HG02678 (cell line): ENCODE results near the gene EIPR1.

Experiments
- ATAC-seq: cut with Tn5 transposase; IDR thresholded peaks from one replicate; pipeline ENCODE4 v1.9.1; 2021; ENCODE audit warnings: mild to moderate bottlenecking, moderate library complexity; ENCODE audit not compliant: unreplicated experiment

The EIPR1 gene

DNA sequence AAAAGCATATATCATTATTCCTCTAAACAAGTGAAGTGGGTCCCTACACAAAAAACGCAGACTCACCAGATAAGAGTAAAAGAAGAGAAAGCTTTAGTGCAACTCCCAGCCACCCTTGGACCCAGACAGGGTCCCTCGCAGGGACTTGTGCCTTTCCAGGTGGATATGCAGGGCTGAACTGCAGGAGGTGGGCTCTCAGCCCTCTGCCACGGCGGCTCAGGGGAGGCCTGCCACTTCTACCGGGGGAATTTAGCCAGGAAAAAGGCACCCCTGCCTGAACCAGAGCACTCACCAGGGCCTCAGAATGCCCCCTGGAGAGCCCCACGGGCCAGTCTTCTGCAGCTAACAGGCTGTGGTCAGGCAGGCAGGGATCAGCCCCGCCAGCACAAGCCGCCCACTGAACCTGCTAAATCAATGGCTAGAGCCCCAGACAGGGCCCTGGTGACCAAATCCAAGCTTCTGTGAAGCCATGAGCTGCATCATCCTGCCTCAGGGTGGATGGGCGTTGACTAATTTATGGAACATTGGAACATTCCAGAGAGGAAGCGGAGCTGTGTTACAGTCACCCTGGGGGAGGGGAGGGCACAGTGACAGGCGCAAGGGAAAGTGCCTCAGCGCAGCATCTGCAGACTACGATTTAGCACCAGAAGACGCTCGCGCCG lies 209.3 kb downstream of the EIPR1 start:
- no peak for ATAC-seq

DNA sequence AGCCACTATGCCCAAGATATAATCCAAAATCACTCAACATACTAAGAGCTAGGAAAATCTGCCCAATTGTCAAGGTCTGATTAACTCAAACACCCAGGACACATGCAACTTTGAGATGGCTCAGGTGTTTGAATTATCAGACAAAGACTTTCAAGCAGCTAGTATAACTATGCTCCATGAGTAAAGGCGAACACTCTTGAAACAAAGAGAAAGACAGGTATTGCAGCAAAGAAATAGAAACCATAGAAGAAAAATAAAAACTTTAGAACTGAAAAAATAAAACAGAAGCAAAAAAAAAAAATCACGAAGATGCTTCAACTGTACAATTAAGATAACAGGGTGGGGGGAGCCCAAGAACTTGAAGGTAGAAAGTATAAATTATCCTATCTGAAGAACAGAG lies 214.2 kb downstream of the EIPR1 start:
- ATAC-seq, result no peak

GRCh38 chr2:3162442-3163077 lies 215.1 kb downstream of the EIPR1 start:
- no peak for ATAC-seq

GRCh38 chr2:3160751-3161330 lies 216.8 kb downstream of the EIPR1 start:
- ATAC-seq, result no peak

DNA sequence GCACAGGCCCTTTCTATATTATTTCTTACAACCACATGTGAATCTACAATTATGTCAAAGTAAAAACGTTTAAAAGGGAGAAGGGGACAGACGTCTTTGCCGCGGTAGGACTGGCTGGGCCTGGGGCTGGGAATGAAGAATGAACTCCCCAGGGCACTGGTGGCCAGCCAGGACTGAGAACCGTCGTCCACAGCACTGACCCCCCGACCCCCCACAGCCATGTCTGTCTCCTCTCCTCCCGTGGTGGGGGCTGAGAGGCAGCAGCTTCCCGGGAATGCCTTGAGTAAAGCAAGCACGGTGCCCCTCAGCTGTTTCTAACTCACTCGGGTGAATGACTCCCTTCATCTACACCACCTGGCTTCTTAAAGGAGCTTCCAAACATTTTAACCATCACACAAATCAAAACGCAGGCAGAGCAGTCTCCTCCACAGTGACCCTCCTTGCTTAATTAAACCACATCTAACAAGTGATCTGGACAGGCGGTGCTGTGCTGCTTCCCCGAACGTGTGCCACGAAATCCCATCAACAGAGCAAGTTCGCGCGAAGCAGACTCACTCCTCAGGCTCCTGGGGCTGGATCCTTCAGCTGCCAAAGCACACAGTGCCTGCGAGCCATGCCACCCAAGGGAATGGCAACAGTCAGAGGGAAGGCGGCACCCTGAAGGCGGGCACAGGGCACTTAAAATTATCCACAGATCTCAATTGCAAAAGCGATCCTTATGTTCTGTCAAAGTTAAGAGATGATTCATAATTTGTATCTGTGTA lies 217.7 kb downstream of the EIPR1 start:
- no peak for ATAC-seq

GRCh38 chr2:3154700-3155099 lies 222.9 kb downstream of the EIPR1 start:
- no peak for ATAC-seq

DNA sequence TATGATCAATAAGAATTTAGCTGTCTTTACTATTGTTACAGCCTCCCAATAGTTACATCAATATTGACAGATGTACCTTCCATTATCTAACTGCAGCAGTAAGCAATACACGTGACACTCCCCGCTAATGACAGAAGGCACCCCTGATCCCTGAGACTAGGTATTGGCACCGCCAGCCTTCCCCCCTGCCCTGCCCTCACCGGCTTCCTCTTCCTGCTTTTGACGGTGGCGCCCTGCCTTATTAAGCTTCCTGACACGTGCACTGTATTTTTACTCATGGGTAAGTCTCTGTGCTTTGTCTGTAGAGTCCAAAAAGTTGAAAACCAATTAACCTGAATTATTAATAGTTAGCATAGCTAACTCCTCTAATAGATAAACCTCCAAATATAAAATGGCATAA lies 223.5 kb downstream of the EIPR1 start:
- ATAC-seq, result no peak

GRCh38 chr2:3151153-3151918 lies 226.3 kb downstream of the EIPR1 start:
- peak; percentile 69 for ATAC-seq

- ATAC-seq, result no peak
These were observed 228.0 kb downstream of the EIPR1 start for GRCh38 chr2:3149441-3150217.

DNA sequence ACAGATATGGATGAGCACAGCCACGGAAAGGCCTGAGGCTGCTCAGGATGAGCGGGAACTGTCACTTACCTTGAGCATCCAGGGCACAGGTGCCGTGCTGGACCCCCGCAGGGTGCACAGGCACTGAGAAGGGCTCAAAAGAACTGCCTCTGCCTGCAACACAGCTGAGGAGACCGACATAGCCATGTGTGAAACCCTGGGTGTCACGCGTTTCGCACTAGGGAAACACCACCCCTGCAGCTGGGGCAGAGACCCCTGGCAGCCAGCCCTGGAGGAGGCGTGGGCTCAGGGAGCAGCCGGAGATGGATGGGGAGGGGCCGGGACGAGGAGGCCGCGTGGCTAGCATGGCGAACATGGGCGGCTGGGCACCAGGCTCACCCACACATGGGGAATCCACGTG lies 228.9 kb downstream of the EIPR1 start:
- peak; percentile 40 for ATAC-seq

DNA sequence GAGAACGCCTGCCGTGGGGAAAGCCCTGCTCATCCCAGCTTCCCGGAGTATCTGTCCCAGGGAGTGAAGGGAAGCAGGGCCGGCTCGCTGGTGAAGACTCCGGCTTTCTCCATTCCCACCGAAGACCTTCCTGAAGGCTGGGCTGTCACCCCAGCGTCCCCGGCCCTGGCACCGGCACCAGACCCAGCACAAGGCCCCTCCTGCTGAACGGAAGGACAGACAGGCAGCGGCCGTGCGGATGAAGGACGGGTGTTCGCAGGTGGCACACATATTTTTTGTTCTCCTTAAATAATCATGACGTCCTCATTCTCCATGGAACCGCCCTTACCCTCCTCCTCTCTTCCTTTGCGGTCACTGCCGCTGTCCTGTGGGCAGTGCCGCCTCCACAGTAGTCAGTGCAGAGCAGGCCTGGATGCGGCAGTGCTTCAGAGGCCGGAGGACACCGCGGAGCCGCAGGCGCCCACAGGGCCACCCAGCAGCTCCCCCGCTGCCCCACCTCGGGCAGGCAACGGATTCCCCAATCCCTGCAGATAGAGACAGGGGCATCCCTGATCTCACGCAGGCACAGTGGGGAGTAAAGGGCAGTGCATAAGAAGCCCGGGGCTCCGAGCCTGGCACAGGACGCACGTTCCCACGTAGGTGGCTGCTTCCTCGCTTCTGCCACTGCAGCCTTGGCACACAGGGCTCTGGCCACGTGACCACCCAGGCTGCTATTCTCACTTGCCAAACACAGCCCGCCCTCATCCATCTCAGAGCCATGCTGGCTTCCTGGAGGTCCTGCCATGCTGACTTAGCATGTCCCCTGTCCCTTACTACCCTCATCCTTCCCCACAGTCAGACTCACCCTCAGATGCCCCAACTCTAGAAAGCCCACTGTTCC lies 229.7 kb downstream of the EIPR1 start:
- ATAC-seq, result no peak

DNA sequence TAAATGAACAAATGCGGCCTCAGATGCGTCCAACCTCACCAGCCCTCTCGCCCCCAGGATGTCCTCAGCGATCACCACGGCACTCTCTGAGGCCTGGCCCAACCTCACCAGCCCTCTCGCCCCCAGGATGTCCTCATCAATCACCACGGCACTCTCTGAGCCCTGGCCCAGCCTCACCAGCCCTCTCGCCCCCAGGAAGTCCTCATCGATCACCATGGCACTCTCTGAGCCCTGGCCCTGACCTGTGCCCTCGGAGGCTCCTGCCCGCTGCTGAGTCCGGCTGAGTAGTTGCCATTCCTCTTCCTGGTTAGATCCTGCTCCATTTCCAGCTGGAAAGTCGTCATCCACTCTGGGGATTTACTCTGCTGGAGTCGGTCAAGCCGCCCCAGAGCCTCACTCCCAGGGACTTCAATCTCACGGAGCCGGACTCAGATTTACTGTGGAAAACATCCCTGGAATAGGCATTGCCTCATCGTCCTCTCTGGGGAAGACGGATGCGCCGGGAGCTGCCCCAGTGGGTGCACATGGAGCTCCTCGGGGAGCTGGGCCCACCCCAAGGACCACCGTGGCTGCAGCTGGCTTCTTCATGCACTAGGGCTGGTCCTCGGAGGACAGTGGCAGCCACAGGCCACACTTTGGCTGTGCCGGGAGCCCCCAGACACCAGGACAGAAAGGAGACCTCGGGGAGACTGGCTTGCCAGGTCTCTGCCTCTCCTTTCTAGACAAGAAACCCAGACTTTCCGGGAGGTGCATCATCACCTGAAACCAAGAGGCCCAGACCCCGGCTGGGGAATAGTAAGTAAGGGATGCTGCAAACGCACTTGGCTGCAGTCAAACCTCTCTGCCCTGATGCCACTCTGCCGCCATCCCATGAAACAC lies 230.6 kb downstream of the EIPR1 start:
- ATAC-seq, result no peak

- ATAC-seq, result no peak
These were observed 231.4 kb downstream of the EIPR1 start for GRCh38 chr2:3146175-3146574.

- no peak for ATAC-seq
These were observed 232.1 kb downstream of the EIPR1 start for GRCh38 chr2:3145471-3146021.

- no peak for ATAC-seq
These were observed 232.8 kb downstream of the EIPR1 start for GRCh38 chr2:3144856-3145255.

GRCh38 chr2:3143602-3144001 lies 234.0 kb downstream of the EIPR1 start:
- ATAC-seq, result no peak

- ATAC-seq, result no peak
These were observed 234.6 kb downstream of the EIPR1 start for GRCh38 chr2:3142961-3143571.

DNA sequence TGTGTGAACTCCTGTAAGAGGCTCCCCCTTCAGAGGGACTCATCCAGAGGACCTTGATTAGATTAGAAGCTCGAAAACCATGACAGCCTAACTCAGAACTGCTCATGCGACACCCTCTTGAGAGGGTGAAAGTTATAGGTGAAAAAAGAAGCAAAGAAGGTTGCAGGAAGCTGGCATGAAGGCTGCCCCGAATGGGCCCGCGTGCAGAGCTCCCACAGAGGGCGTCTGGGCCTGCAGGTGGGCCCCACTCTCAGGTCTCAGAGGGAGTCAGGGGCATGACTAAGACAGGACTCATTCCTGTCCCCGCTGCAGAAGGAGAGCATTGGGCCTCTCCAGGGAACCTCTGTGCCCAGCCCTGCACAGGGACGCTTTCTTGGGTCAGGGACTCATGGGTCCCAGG lies 235.4 kb downstream of the EIPR1 start:
- ATAC-seq, result no peak
